ENCODE data around the gene ANKRD27.

DNA sequence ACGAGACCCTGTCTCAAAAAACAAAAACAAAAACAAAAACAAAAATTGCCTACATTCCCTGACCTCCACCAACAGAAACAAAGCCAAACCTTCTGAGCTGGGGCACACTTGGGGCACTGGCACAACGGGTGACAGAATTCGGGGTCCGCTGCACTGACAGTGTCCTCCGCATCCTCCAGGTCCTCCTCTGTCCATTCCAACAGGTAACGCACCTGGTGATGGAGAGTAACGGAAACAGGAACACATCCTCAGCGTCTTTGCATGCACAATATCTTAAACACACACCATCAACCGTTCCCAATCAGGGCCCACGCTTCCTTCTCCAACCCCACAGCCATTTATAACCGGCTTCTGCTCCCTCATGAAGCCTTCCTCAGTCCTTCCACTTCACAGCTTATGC lies 59.4 kb downstream of the ANKRD27 start:
- TF ChIP-seq, protein P1, sequence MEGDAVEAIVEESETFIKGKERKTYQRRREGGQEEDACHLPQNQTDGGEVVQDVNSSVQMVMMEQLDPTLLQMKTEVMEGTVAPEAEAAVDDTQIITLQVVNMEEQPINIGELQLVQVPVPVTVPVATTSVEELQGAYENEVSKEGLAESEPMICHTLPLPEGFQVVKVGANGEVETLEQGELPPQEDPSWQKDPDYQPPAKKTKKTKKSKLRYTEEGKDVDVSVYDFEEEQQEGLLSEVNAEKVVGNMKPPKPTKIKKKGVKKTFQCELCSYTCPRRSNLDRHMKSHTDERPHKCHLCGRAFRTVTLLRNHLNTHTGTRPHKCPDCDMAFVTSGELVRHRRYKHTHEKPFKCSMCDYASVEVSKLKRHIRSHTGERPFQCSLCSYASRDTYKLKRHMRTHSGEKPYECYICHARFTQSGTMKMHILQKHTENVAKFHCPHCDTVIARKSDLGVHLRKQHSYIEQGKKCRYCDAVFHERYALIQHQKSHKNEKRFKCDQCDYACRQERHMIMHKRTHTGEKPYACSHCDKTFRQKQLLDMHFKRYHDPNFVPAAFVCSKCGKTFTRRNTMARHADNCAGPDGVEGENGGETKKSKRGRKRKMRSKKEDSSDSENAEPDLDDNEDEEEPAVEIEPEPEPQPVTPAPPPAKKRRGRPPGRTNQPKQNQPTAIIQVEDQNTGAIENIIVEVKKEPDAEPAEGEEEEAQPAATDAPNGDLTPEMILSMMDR (IDR thresholded peaks at IDR 0.05), result no peak
- no peak for TF ChIP-seq EZH2 (IDR thresholded peaks at IDR 0.05; ENCODE audit: borderline replicate concordance, insufficient read depth, low read depth, low read length, poor library complexity, severe bottlenecking)
